ENCODE results near the gene NGEF. TPM values are rescaled to one million over a fixed set of nuclear protein-coding genes. Genes with fewer than 3 reads are reported as not detected.

NGEF gene
- polyA plus RNA-seq, 2 donors, result 8.4 to 11.4 TPM

- WGBS, 2 donors, result 83 to 85% methylated on average over 18 to 20 of the region's 20 CpGs
- peaks cover 0 to 28% of the 10 kb centered on the region in 2 donors for H3K36me3 ChIP-seq (ENCODE audit: control insufficient read depth in 2 of 2, insufficient read depth in 2 of 2, low read length in 1 of 2)
Observed at GRCh38 chr2:232878855-232879617, 134.0 kb downstream of the NGEF start.

GRCh38 chr2:232877940-232878511 is 135.0 kb downstream of the NGEF start:
- no peak overlapping the region for H3K27ac ChIP-seq (ENCODE audit: low read depth in 2 of 2, low read length in 1 of 2)
- H3K9me3 ChIP-seq (ENCODE audit: control insufficient read depth in 2 of 2, insufficient read depth in 1 of 2, low read depth in 1 of 2, low read length in 1 of 2), result no peaks in the 10 kb centered on the region
- peaks cover 0 to 21% of the 10 kb centered on the region in 2 donors for H3K36me3 ChIP-seq (ENCODE audit: control insufficient read depth in 2 of 2, insufficient read depth in 2 of 2, low read length in 1 of 2)
- no peak overlapping the region for H3K4me3 ChIP-seq (ENCODE audit: low read depth in 1 of 2, low read length in 2 of 2)
- peaks cover 3% of the 10 kb centered on the region in 2 donors for H3K4me1 ChIP-seq (ENCODE audit: control insufficient read depth in 2 of 2, insufficient read depth in 2 of 2, low read length in 1 of 2)
- H3K27me3 ChIP-seq (ENCODE audit: control insufficient read depth in 1 of 2, insufficient read depth in 2 of 2, low read length in 2 of 2), result no peaks in the 10 kb centered on the region
- WGBS, 2 donors, result 93 to 94% methylated on average over 13 of the region's 13 CpGs

More at GRCh38 chr2:232878855-232879617, 134.0 kb downstream of the NGEF start:
- no peaks in the 10 kb centered on the region for H3K27me3 ChIP-seq (ENCODE audit: control insufficient read depth in 1 of 2, insufficient read depth in 2 of 2, low read length in 2 of 2)
- no peak overlapping the region for H3K4me3 ChIP-seq (ENCODE audit: low read depth in 1 of 2, low read length in 2 of 2)
- no peak overlapping the region for H3K27ac ChIP-seq (ENCODE audit: low read depth in 2 of 2, low read length in 1 of 2)
- H3K4me1 ChIP-seq (ENCODE audit: control insufficient read depth in 2 of 2, insufficient read depth in 2 of 2, low read length in 1 of 2), result peaks cover 3% of the 10 kb centered on the region in 2 donors
- no peaks in the 10 kb centered on the region for H3K9me3 ChIP-seq (ENCODE audit: control insufficient read depth in 2 of 2, insufficient read depth in 1 of 2, low read depth in 1 of 2, low read length in 1 of 2)

GRCh38 chr2:232876978-232877441 is 136.0 kb downstream of the NGEF start:
- Histone ChIP-seq H3K36me3 (ENCODE audit: control insufficient read depth in 2 of 2, insufficient read depth in 2 of 2, low read length in 1 of 2) (peaks cover 0 to 14% of the 10 kb centered on the region in 2 donors), H3K27me3 (ENCODE audit: control insufficient read depth in 1 of 2, insufficient read depth in 2 of 2, low read length in 2 of 2) (no peaks in the 10 kb centered on the region), H3K4me1 (ENCODE audit: control insufficient read depth in 2 of 2, insufficient read depth in 2 of 2, low read length in 1 of 2) (peaks cover 3% of the 10 kb centered on the region in 2 donors), H3K27ac (ENCODE audit: low read depth in 2 of 2, low read length in 1 of 2) (no peak overlapping the region), H3K9me3 (ENCODE audit: control insufficient read depth in 2 of 2, insufficient read depth in 1 of 2, low read depth in 1 of 2, low read length in 1 of 2) (no peaks in the 10 kb centered on the region), H3K4me3 (ENCODE audit: low read depth in 1 of 2, low read length in 2 of 2) (peak overlapping the region; percentile 54 to 62)
- 21% methylated on average over 20 to 21 of the region's 21 CpGs for WGBS, 2 donors

GRCh38 chr2:232876161-232876977 is 136.7 kb downstream of the NGEF start:
- WGBS, 2 donors, result 1% methylated on average over 85 to 119 of the region's 119 CpGs
- Histone ChIP-seq H3K9me3 (ENCODE audit: control insufficient read depth in 2 of 2, insufficient read depth in 1 of 2, low read depth in 1 of 2, low read length in 1 of 2) (no peaks in the 10 kb centered on the region), H3K27me3 (ENCODE audit: control insufficient read depth in 1 of 2, insufficient read depth in 2 of 2, low read length in 2 of 2) (no peaks in the 10 kb centered on the region), H3K4me1 (ENCODE audit: control insufficient read depth in 2 of 2, insufficient read depth in 2 of 2, low read length in 1 of 2) (peaks cover 3% of the 10 kb centered on the region in 2 donors), H3K27ac (ENCODE audit: low read depth in 2 of 2, low read length in 1 of 2) (no peak overlapping the region), H3K4me3 (ENCODE audit: low read depth in 1 of 2, low read length in 2 of 2) (peak overlapping the region; percentile 54 to 62), H3K36me3 (ENCODE audit: control insufficient read depth in 2 of 2, insufficient read depth in 2 of 2, low read length in 1 of 2) (peaks cover 0 to 14% of the 10 kb centered on the region in 2 donors)

- 19 to 21% methylated on average over 37 of the region's 37 CpGs for WGBS, 2 donors
- Histone ChIP-seq H3K9me3 (ENCODE audit: control insufficient read depth in 2 of 2, insufficient read depth in 1 of 2, low read depth in 1 of 2, low read length in 1 of 2) (no peaks in the 10 kb centered on the region), H3K4me1 (ENCODE audit: control insufficient read depth in 2 of 2, insufficient read depth in 2 of 2, low read length in 1 of 2) (peaks cover 3% of the 10 kb centered on the region in 2 donors), H3K36me3 (ENCODE audit: control insufficient read depth in 2 of 2, insufficient read depth in 2 of 2, low read length in 1 of 2) (peaks cover 0 to 10% of the 10 kb centered on the region in 2 donors), H3K27ac (ENCODE audit: low read depth in 2 of 2, low read length in 1 of 2) (no peak overlapping the region), H3K27me3 (ENCODE audit: control insufficient read depth in 1 of 2, insufficient read depth in 2 of 2, low read length in 2 of 2) (no peaks in the 10 kb centered on the region), H3K4me3 (ENCODE audit: low read depth in 1 of 2, low read length in 2 of 2) (peak overlapping the region; percentile 38 to 62)
Observed at GRCh38 chr2:232875256-232876121, 137.6 kb downstream of the NGEF start.

- peaks cover 0 to 10% of the 10 kb centered on the region in 2 donors for H3K36me3 ChIP-seq (ENCODE audit: control insufficient read depth in 2 of 2, insufficient read depth in 2 of 2, low read length in 1 of 2)
- no peak overlapping the region for H3K4me3 ChIP-seq (ENCODE audit: low read depth in 1 of 2, low read length in 2 of 2)
- no peaks in the 10 kb centered on the region for H3K27me3 ChIP-seq (ENCODE audit: control insufficient read depth in 1 of 2, insufficient read depth in 2 of 2, low read length in 2 of 2)
- peaks cover 3% of the 10 kb centered on the region in 2 donors for H3K4me1 ChIP-seq (ENCODE audit: control insufficient read depth in 2 of 2, insufficient read depth in 2 of 2, low read length in 1 of 2)
- H3K9me3 ChIP-seq (ENCODE audit: control insufficient read depth in 2 of 2, insufficient read depth in 1 of 2, low read depth in 1 of 2, low read length in 1 of 2), result no peaks in the 10 kb centered on the region
- no peak overlapping the region for H3K27ac ChIP-seq (ENCODE audit: low read depth in 2 of 2, low read length in 1 of 2)
- WGBS, 2 donors, result 88 to 93% methylated on average over 16 of the region's 16 CpGs
Observed at GRCh38 chr2:232874677-232875223, 138.3 kb downstream of the NGEF start.

GRCh38 chr2:232873909-232874641 is 139.0 kb downstream of the NGEF start:
- Histone ChIP-seq H3K4me1 (ENCODE audit: control insufficient read depth in 2 of 2, insufficient read depth in 2 of 2, low read length in 1 of 2) (peaks cover 3% of the 10 kb centered on the region in 2 donors), H3K36me3 (ENCODE audit: control insufficient read depth in 2 of 2, insufficient read depth in 2 of 2, low read length in 1 of 2) (peaks cover 0 to 4% of the 10 kb centered on the region in 2 donors), H3K4me3 (ENCODE audit: low read depth in 1 of 2, low read length in 2 of 2) (no peak overlapping the region), H3K27me3 (ENCODE audit: control insufficient read depth in 1 of 2, insufficient read depth in 2 of 2, low read length in 2 of 2) (no peaks in the 10 kb centered on the region), H3K27ac (ENCODE audit: low read depth in 2 of 2, low read length in 1 of 2) (no peak overlapping the region), H3K9me3 (ENCODE audit: control insufficient read depth in 2 of 2, insufficient read depth in 1 of 2, low read depth in 1 of 2, low read length in 1 of 2) (no peaks in the 10 kb centered on the region)
- WGBS, 2 donors, result 64 to 79% methylated on average over 6 of the region's 6 CpGs

- Histone ChIP-seq H3K9me3 (ENCODE audit: control insufficient read depth in 2 of 2, insufficient read depth in 1 of 2, low read depth in 1 of 2, low read length in 1 of 2) (no peaks in the 10 kb centered on the region), H3K4me1 (ENCODE audit: control insufficient read depth in 2 of 2, insufficient read depth in 2 of 2, low read length in 1 of 2) (peaks cover 3% of the 10 kb centered on the region in 2 donors), H3K36me3 (ENCODE audit: control insufficient read depth in 2 of 2, insufficient read depth in 2 of 2, low read length in 1 of 2) (no peaks in the 10 kb centered on the region), H3K27ac (ENCODE audit: low read depth in 2 of 2, low read length in 1 of 2) (no peak overlapping the region), H3K27me3 (ENCODE audit: control insufficient read depth in 1 of 2, insufficient read depth in 2 of 2, low read length in 2 of 2) (no peaks in the 10 kb centered on the region), H3K4me3 (ENCODE audit: low read depth in 1 of 2, low read length in 2 of 2) (no peak overlapping the region)
- WGBS, 2 donors, result 86 to 90% methylated on average over 9 to 14 of the region's 14 CpGs
Observed at GRCh38 chr2:232873292-232873908, 139.7 kb downstream of the NGEF start.
